Activated naive CD4-positive, alpha-beta T cell treated with anti-CD3 and anti-CD28 coated beads, Interleukin-2, amount 50 U/mL, for 72 hours (primary cell): Measurements from ENCODE around the gene DOK4. TPM values are rescaled to one million over a fixed set of nuclear protein-coding genes. Genes with fewer than 3 reads are reported as not detected.

ENCODE experiments used
- ATAC-seq, 2 donors: fragments of 150-1000 bp; cut with Tn5 transposase; 2 replicates each; pipeline ENCODE4 v1.10.0; 2021; ENCODE audit warnings: mild to moderate bottlenecking in 2 of 2, moderate library complexity in 2 of 2
- DNase-seq, 2 donors: peaks; one replicate each; pipeline ENCODE4 v3.0.0; 2021 to 2022; ENCODE audit warnings: low spot score in 2 of 2
- H3K27ac Mint-ChIP-seq, 2 donors: one replicate each; pipeline ENCODE4 v1.8.0; 2022; ENCODE audit warnings: mild to moderate bottlenecking in 2 of 2, mixed read lengths in 2 of 2
- H3K36me3 Mint-ChIP-seq, 2 donors: one replicate each; pipeline ENCODE4 v1.8.0; 2022; ENCODE audit warnings: mixed read lengths in 2 of 2
- H3K9me3 Mint-ChIP-seq, 2 donors: one replicate each; pipeline ENCODE4 v1.8.0; 2022; ENCODE audit warnings: mixed read lengths in 2 of 2
- total RNA-seq, 2 donors: library from RNA; stranded (reverse); gene quantifications; one replicate each; pipeline ENCODE4 v1.2.3, GENCODE V29; 2022

Gene DOK4
- total RNA-seq, 2 donors from 2014 or later: 7.1 to 7.7 TPM

- Mint-ChIP-seq H3K27ac (peak overlapping the region in 1 of 2 donors; percentile 30), H3K36me3 (peaks cover 0 to 4% of the 10 kb centered on the region in 2 donors), H3K9me3 (no peaks in the 10 kb centered on the region)
- no peak for DNase-seq
- ATAC-seq: no peak
These were observed 40.7 kb upstream of the DOK4 start for GRCh38 chr16:57527027-57527426.

DNA sequence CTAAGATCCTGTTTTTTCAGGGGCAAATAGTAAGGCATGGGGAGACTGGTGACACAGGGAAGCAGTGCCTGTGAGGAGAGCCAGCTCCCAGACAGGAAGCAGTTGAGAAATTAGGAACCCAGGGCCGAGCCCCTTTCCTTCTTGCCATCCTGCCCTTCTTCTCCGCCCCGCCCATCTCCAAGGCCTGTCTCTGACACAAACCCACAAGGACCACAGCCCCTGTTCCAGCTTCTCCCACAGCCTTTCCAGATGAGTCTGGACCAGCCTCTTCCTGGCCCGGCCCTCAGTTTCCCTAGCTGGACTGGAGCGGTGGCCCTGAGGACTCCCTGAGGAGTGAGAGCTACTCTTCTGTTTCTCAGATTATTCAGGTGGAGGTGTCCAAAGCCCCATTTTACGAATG is 40.2 kb upstream of the DOK4 start:
- Mint-ChIP-seq H3K27ac (peak overlapping the region; percentile 30 to 55), H3K36me3 (peaks cover 0 to 4% of the 10 kb centered on the region in 2 donors), H3K9me3 (no peaks in the 10 kb centered on the region)
- ATAC-seq (no peak), DNase-seq (no peak)

DNA sequence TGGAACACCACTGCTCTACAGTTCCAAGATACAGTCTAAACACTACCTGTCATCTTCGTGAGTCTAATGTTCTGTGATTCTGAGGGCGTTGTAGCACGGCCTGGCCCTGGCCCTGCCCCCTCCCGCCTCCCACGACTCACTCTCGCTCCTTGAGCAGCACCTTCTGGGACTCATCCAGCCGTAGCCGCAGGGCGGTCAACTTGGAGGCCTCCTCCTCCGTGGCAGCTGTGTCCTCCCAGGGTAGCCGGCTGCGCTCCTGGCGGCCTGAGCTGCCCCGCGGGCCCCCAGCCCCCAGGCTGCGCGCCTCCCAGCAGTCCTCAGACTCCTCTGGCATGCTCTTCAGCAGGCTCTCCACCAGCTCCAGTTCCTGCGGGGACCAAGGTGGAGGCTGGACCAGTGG is 39.5 kb upstream of the DOK4 start:
- DNase-seq: no peak
- Mint-ChIP-seq H3K27ac (peak overlapping the region in 1 of 2 donors; percentile 25), H3K9me3 (no peaks in the 10 kb centered on the region), H3K36me3 (peaks cover 0 to 4% of the 10 kb centered on the region in 2 donors)
- ATAC-seq: no peak

GRCh38 chr16:57522960-57523359 is 36.7 kb upstream of the DOK4 start:
- DNase-seq (no peak), ATAC-seq (no peak)
- Mint-ChIP-seq H3K36me3 (no peaks in the 10 kb centered on the region), H3K27ac (peak overlapping the region in 1 of 2 donors; percentile 18), H3K9me3 (no peaks in the 10 kb centered on the region)

- H3K36me3 Mint-ChIP-seq: no peaks in the 10 kb centered on the region
- no peaks in the 10 kb centered on the region for H3K9me3 Mint-ChIP-seq
- ATAC-seq (peak; percentile 96 to 98), DNase-seq (peak; percentile 77 to 85)
- peak overlapping the region in 1 of 2 donors; percentile 80 for H3K27ac Mint-ChIP-seq
These were observed 33.6 kb upstream of the DOK4 start for GRCh38 chr16:57519796-57520360.

- Mint-ChIP-seq H3K36me3 (no peaks in the 10 kb centered on the region), H3K9me3 (no peaks in the 10 kb centered on the region), H3K27ac (peak overlapping the region in 1 of 2 donors; percentile 48)
- ATAC-seq: no peak
- no peak for DNase-seq
These were observed 32.6 kb upstream of the DOK4 start for GRCh38 chr16:57518922-57519321.

DNA sequence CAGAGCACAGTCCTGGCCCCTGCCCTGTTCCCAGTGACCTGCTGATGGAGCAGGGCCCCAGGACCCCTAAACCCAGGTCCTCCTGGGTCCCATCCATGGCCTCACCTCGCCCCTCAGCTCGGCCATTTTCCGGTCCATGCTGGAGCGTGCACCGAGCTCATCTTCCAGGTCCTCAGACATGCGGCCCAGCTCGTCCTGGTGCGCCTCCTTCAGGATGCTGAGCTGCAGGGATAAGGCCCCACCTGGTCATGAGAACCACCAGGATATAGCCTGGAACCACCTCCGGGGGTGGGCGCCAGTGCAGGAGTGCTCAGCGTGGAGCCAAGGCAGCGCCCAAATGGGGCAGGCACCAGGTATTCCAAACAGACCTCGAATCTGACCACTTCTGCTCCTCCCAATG is 32.2 kb upstream of the DOK4 start:
- Mint-ChIP-seq H3K9me3 (no peaks in the 10 kb centered on the region), H3K27ac (no peak overlapping the region), H3K36me3 (no peaks in the 10 kb centered on the region)
- ATAC-seq (no peak), DNase-seq (no peak)

- H3K27ac Mint-ChIP-seq: peak overlapping the region in 1 of 2 donors; percentile 7
These were observed 31.4 kb upstream of the DOK4 start for GRCh38 chr16:57517397-57518367.

DNA sequence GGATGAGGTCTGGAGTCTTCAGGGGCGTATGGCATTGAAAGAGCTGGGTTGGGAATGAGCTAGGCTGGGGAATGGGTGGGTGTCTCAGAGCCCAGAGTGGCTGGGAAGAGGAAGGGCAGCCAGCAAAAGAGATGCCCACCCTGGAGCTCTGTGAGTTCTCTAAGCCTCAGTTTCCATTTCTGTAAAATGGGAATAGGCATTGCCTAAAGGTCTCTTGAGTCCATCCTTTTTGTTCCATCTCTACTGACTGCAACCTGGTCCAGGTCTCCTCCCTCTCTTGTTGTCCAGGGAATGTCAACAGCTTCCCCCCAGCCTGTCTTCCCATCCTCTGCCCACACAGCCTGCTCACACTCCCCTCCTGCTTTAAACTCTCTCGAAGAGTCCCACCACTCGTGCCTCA is 30.5 kb upstream of the DOK4 start:
- ATAC-seq (no peak), DNase-seq (no peak)
- Mint-ChIP-seq H3K36me3 (no peaks in the 10 kb centered on the region), H3K27ac (peak overlapping the region; percentile 17), H3K9me3 (no peaks in the 10 kb centered on the region)

More at GRCh38 chr16:57517397-57518367, 31.4 kb upstream of the DOK4 start:
- DNase-seq (no peak), ATAC-seq (no peak)
- H3K9me3 Mint-ChIP-seq: no peaks in the 10 kb centered on the region
- no peaks in the 10 kb centered on the region for H3K36me3 Mint-ChIP-seq

DNA sequence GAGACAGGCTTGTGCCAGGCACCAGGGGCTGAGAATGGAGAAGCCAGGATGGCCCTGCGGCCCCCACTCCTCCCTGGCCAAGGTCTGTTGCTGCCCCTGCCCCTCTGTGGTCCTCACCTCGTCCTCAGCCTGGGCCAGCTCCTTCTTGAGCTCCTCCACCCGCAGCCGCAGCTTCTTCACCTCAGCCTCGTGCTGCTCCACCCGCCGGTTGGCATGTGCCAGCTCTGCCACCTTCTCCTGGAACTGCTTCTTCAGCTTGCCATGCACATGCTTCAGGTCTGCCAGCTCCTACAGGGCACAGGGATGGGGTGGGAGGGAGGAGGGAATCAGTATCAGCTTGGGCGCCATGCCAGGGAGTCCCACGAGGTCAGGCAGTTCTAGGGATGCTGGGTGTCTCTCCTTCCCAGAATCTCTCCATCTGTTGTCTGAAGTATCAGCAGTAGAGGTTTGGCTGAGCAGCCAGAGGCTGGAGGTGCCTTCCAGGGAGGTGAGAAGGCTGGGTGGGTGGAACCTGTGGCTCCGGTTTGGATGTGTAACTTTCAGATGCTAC is 30.0 kb upstream of the DOK4 start:
- Mint-ChIP-seq H3K9me3 (no peaks in the 10 kb centered on the region), H3K27ac (peak overlapping the region; percentile 17 to 56), H3K36me3 (no peaks in the 10 kb centered on the region)
- ATAC-seq (no peak), DNase-seq (no peak)

GRCh38 chr16:57514791-57515600 is 28.7 kb upstream of the DOK4 start:
- Mint-ChIP-seq H3K27ac (peak overlapping the region in 1 of 2 donors; percentile 56), H3K36me3 (no peaks in the 10 kb centered on the region), H3K9me3 (no peaks in the 10 kb centered on the region)
- ATAC-seq: no peak
- no peak for DNase-seq

DNA sequence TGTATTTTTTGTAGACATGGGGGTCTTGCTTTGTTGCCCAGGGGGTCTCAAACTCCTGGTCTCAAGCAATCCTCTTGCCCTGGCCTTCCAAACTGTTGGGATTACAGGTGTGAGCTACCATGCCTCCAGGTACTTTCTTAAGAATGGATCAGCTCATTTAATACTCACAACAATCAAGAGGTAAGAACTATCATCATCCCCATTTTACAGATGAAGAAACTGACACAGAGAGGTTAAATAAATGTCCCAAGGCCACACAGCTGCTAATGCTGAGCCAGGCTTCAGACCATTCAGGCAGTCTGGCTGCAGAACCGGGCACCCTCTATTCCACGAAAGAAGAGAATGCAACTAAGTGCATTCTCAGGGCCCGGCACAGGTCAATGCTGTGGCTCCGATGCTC is 28.1 kb upstream of the DOK4 start:
- H3K9me3 Mint-ChIP-seq: no peaks in the 10 kb centered on the region

DNA sequence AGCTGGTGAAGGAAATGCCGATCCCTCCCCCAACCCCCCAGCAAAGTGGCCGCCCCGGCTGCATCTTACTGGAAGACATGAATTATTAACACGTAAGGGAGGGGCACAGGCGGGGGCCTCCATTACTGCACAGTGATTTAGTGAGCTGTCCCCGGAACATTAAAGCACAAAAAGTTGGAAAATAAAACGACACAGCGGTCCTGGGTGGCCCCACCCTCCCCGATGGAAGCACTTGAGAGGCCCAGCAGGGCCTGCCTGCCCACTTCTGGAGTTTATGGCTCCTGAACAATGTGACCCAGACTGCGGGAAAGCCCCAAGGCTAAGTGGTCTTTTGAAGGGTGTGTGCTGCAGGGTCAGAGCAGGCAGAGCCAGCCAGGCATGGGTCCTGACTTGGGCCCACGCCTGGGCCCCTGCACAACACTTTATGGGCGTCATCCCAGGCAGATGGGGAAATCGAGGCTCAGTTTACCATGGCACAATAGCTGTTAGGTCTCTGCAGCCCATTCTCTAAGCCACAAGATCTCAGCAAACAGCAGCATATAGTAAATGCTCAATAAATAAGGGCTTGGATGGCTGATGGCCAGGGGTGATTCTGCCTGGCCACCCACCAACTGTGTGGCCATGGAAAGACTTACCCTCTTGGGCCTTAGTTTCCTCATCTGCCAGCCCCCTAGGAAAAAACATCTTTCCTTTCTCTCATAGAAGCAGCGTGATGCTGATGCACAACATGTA is 27.2 kb upstream of the DOK4 start:
- Mint-ChIP-seq H3K27ac (no peak overlapping the region), H3K9me3 (no peaks in the 10 kb centered on the region), H3K36me3 (no peaks in the 10 kb centered on the region)
- ATAC-seq (no peak), DNase-seq (no peak)

More for the DNA sequence above, 28.1 kb upstream of the DOK4 start:
- no peak overlapping the region for H3K27ac Mint-ChIP-seq
- ATAC-seq (no peak), DNase-seq (no peak)
- no peaks in the 10 kb centered on the region for H3K36me3 Mint-ChIP-seq

DNA sequence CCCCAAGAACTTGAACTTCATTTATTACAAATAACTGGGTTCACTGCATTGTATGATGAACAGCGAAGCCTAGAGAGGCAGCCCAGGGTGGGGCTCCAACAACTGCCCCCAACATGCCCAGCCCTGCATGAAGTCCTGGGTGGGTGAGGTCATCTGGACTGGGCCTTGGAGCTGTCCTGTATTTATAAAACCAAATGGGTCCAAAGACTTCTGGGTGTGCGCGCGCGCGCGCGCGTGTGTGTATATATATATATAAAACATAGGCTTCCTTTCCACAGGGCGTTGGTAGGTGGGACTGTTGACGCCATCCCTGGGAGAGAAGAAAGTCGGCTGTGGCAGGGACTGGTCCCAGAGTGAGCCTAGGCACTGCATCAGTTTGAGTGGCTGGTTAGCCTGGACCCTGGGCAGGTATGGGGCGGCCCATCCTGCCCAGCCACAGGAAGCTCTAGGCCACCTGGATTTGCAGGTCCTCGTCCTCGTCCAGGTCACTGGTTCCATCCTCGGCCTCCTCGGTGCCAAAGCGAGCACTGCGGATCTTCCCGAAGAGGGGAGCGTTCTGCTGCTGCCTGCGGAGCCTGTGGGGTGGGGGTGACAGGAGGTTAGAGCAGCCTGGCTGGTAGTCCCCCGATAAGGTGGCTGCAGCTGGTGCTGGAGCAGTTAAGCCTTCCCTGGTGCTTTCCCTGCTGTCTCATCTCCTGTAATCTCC is 26.2 kb upstream of the DOK4 start:
- ATAC-seq (no peak), DNase-seq (no peak)
- Mint-ChIP-seq H3K9me3 (no peaks in the 10 kb centered on the region), H3K27ac (no peak overlapping the region), H3K36me3 (no peaks in the 10 kb centered on the region)

GRCh38 chr16:57510016-57510871 is 24.0 kb upstream of the DOK4 start:
- DNase-seq: no peak
- H3K27ac Mint-ChIP-seq: peak overlapping the region in 1 of 2 donors; percentile 25
- H3K36me3 Mint-ChIP-seq: no peaks in the 10 kb centered on the region
- no peak for ATAC-seq
- no peaks in the 10 kb centered on the region for H3K9me3 Mint-ChIP-seq
